Stimulated activated CD4-positive, alpha-beta T cell treated with anti-CD3 and anti-CD28 coated beads, Interleukin-2, amount 100 ng/mL, for 4 hours (primary cell): Measurements from ENCODE around the gene SYT7.

ENCODE experiments used
- DNase-seq: peaks from one replicate; pipeline ENCODE4 v3.0.0-alpha.2; 2020; ENCODE audit warnings: low read depth

The SYT7 gene

GRCh38 chr11:61554172-61554988 is 26.5 kb downstream of the SYT7 start:
- peak; percentile 74 for DNase-seq

GRCh38 chr11:61553373-61554171 is 27.3 kb downstream of the SYT7 start:
- no peak for DNase-seq

- DNase-seq: no peak
Measured at GRCh38 chr11:61552108-61552635, 28.7 kb downstream of the SYT7 start.

- no peak for DNase-seq
Measured at GRCh38 chr11:61551634-61552033, 29.2 kb downstream of the SYT7 start.

GRCh38 chr11:61550665-61551227 is 30.1 kb downstream of the SYT7 start:
- DNase-seq: no peak

- no peak for DNase-seq
Measured at GRCh38 chr11:61549662-61550568, 31.0 kb downstream of the SYT7 start.

- no peak for DNase-seq
Measured at GRCh38 chr11:61549177-61549576, 31.7 kb downstream of the SYT7 start.

GRCh38 chr11:61547246-61547645 is 33.6 kb downstream of the SYT7 start:
- DNase-seq: no peak

- no peak for DNase-seq
Measured at GRCh38 chr11:61546663-61547062, 34.2 kb downstream of the SYT7 start.

- no peak for DNase-seq
Measured at GRCh38 chr11:61545921-61546320, 35.0 kb downstream of the SYT7 start.

GRCh38 chr11:61545341-61545740 is 35.5 kb downstream of the SYT7 start:
- DNase-seq: no peak

- DNase-seq: no peak
Measured at GRCh38 chr11:61544466-61544865, 36.4 kb downstream of the SYT7 start.

GRCh38 chr11:61543606-61544306 is 37.1 kb downstream of the SYT7 start:
- DNase-seq: no peak

- no peak for DNase-seq
Measured at GRCh38 chr11:61542705-61543104, 38.2 kb downstream of the SYT7 start.

- no peak for DNase-seq
Measured at GRCh38 chr11:61542024-61542461, 38.8 kb downstream of the SYT7 start.

GRCh38 chr11:61541598-61541997 is 39.3 kb downstream of the SYT7 start:
- no peak for DNase-seq

GRCh38 chr11:61540528-61540927 is 40.3 kb downstream of the SYT7 start:
- DNase-seq: no peak

GRCh38 chr11:61539831-61540357 is 41.0 kb downstream of the SYT7 start:
- DNase-seq: no peak

- DNase-seq: no peak
Measured at GRCh38 chr11:61539006-61539405, 41.9 kb downstream of the SYT7 start.

- DNase-seq: no peak
Measured at GRCh38 chr11:61538636-61538961, 42.3 kb downstream of the SYT7 start.

GRCh38 chr11:61537326-61537725 is 43.5 kb downstream of the SYT7 start:
- DNase-seq: no peak
